H1 (cell line): Measurements from ENCODE around the gene EGFR. TPM values are rescaled to one million over a fixed set of nuclear protein-coding genes. Genes with fewer than 3 reads are reported as not detected.

Experiments used
- CTCF ChIA-PET: fragments of 300-600 bp; sonication (Branson Sonifier 250); formaldehyde crosslinking; loops from one replicate; lab custom pipeline; 2021; ENCODE audit not compliant: partially characterized antibody; lab: Charles Lee
- POLR2A ChIA-PET: fragments of 300-600 bp; sonication (Branson Sonifier 250); formaldehyde crosslinking; loops from one replicate; lab custom pipeline; 2021; ENCODE audit warnings: inconsistent platforms; ENCODE audit not compliant: partially characterized antibody; lab: Charles Lee
- DNase-seq, 2 experiments: peaks; one replicate each; pipeline versions ENCODE4 v3.0.0 to v3.0.0-alpha.2; 2010 to 2022; ENCODE audit warnings: low spot score in 2 of 2, low read depth in 1 of 2, mixed read lengths in 1 of 2
- FAIRE-seq: peaks from 2 replicates; lab custom pipeline; 2011; peaks lifted over from hg19 to GRCh38; lab: Jason Lieb, UNC
- H2AFZ ChIP-seq: 2 replicates; pipeline ENCODE4 v1.8.1; 2012; ENCODE audit warnings: low read length, inconsistent platforms
- H2AK5ac ChIP-seq: 2 replicates; pipeline ENCODE4 v1.6.1; 2013; ENCODE audit warnings: low read depth, low read length
- H2BK120ac ChIP-seq: replicated peaks from 2 replicates; pipeline ENCODE3; 2013; ENCODE audit warnings: low read depth, low read length, inconsistent platforms
- H2BK12ac ChIP-seq: 2 replicates; pipeline ENCODE4 v1.6.1; 2013; ENCODE audit warnings: low read depth, low read length
- H2BK15ac ChIP-seq: 2 replicates; pipeline ENCODE4 v1.6.1; 2013; ENCODE audit warnings: low read length
- H2BK20ac ChIP-seq: 2 replicates; pipeline ENCODE4 v1.6.1; 2013; ENCODE audit warnings: low read length
- H2BK5ac ChIP-seq: 2 replicates; pipeline ENCODE4 v1.6.1; 2013; ENCODE audit warnings: low read depth, low read length
- H3K14ac ChIP-seq: 2 replicates; pipeline ENCODE4 v1.6.1; 2013; ENCODE audit warnings: inconsistent platforms; ENCODE audit not compliant: insufficient read length
- H3K18ac ChIP-seq: 2 replicates; pipeline ENCODE4 v1.6.1; 2013; ENCODE audit warnings: low read length; ENCODE audit errors: extremely low read depth
- H3K23ac ChIP-seq: 2 replicates; pipeline ENCODE4 v1.6.1; 2013; ENCODE audit warnings: inconsistent platforms; ENCODE audit not compliant: insufficient read length
- H3K23me2 ChIP-seq: 2 replicates; pipeline ENCODE4 v1.6.1; 2013; ENCODE audit warnings: low read depth, low read length
- H3K27ac ChIP-seq: 2 replicates; pipeline ENCODE4 v1.6.1; 2011; ENCODE audit warnings: low read depth, low read length, inconsistent platforms
- H3K27me3 ChIP-seq, 4 experiments: replicated peaks in 1 of 4; 1 replicate in 1 of 4; 2 replicates in 3 of 4; pipeline versions ENCODE4 v1.6.1 to v1.8.1; 2011 to 2013; ENCODE audit warnings: low read length in 3 of 4, mild to moderate bottlenecking in 3 of 4, inconsistent platforms in 2 of 4, mixed read lengths in 2 of 4, moderate library complexity in 1 of 4; ENCODE audit not compliant: control insufficient read depth in 3 of 4, insufficient read depth in 3 of 4; ENCODE audit errors: extremely low read depth in 1 of 4
- H3K36me3 ChIP-seq, 4 experiments: 2 replicates each; pipeline versions ENCODE4 v1.6.1 to v1.8.1; 2011 to 2013; ENCODE audit warnings: mild to moderate bottlenecking in 4 of 4, low read length in 3 of 4, moderate library complexity in 2 of 4, control low read depth in 1 of 4, inconsistent platforms in 1 of 4; ENCODE audit not compliant: insufficient read depth in 4 of 4, control insufficient read depth in 2 of 4
- H3K4ac ChIP-seq: replicated peaks from 2 replicates; pipeline ENCODE3; 2013; ENCODE audit warnings: low read length, low read depth, mixed read lengths, inconsistent platforms; ENCODE audit not compliant: insufficient read length
- H3K4me1 ChIP-seq, 4 experiments: replicated peaks in 1 of 4; 1 replicate in 1 of 4; 2 replicates in 3 of 4; pipeline versions ENCODE4 v1.6.1 to v1.8.1; 2011 to 2013; ENCODE audit warnings: low read length in 3 of 4, inconsistent platforms in 2 of 4, mixed read lengths in 1 of 4; ENCODE audit not compliant: insufficient read depth in 4 of 4, control insufficient read depth in 3 of 4
- H3K4me2 ChIP-seq, 2 experiments: 2 replicates each; pipeline versions ENCODE4 v1.6.1 to v1.8.1; 2011 to 2013; ENCODE audit warnings: low read depth in 2 of 2, low read length in 2 of 2, control low read depth in 1 of 2, inconsistent platforms in 1 of 2, mild to moderate bottlenecking in 1 of 2; ENCODE audit not compliant: insufficient read depth in 1 of 2
- H3K4me3 ChIP-seq, 4 experiments: fragments of 200-600, 300-600 bp in 1 of 4; sonication (generic), shearing (Covaris generic), sonication (Bioruptor Twin) in 1 of 4; 2 replicates each; pipeline versions ENCODE4 v1.5.1 to v1.8.1; 2011 to 2016; ENCODE audit warnings: low read length in 4 of 4, low read depth in 3 of 4, control low read depth in 2 of 4, inconsistent platforms in 2 of 4, mild to moderate bottlenecking in 2 of 4, mixed read lengths in 1 of 4, moderate library complexity in 1 of 4; ENCODE audit not compliant: insufficient read depth in 2 of 4; ENCODE audit errors: extremely low read depth in 1 of 4
- H3K56ac ChIP-seq: replicated peaks from 2 replicates; pipeline ENCODE3; 2013; ENCODE audit warnings: low read depth, mild to moderate bottlenecking, mixed read lengths, low read length, inconsistent platforms; ENCODE audit not compliant: insufficient read length
- H3K79me1 ChIP-seq: 2 replicates; pipeline ENCODE4 v1.6.1; 2013; ENCODE audit warnings: low read depth, low read length, control low read depth
- H3K79me2 ChIP-seq, 2 experiments: 2 replicates each; pipeline versions ENCODE4 v1.6.1 to v1.8.1; 2012 to 2013; ENCODE audit warnings: low read length in 2 of 2, mild to moderate bottlenecking in 2 of 2, inconsistent platforms in 1 of 2; ENCODE audit not compliant: insufficient read depth in 2 of 2, control insufficient read depth in 1 of 2
- H3K9ac ChIP-seq, 4 experiments: replicated peaks in 1 of 4; 1 replicate in 1 of 4; 2 replicates in 3 of 4; pipeline versions ENCODE4 v1.6.1 to v1.8.1; 2011 to 2013; ENCODE audit warnings: low read depth in 3 of 4, low read length in 3 of 4, control low read depth in 2 of 4, mild to moderate bottlenecking in 2 of 4, moderate library complexity in 2 of 4, inconsistent platforms in 1 of 4; ENCODE audit errors: extremely low read depth in 1 of 4
- H3K9me3 ChIP-seq, 2 experiments: 2 replicates each; pipeline versions ENCODE4 v1.6.1 to v1.8.1; 2012 to 2013; ENCODE audit warnings: mild to moderate bottlenecking in 2 of 2, moderate library complexity in 2 of 2, control low read depth in 1 of 2, inconsistent platforms in 1 of 2, low read depth in 1 of 2, low read length in 1 of 2, mixed read lengths in 1 of 2; ENCODE audit not compliant: insufficient read depth in 2 of 2
- H4K20me1 ChIP-seq, 2 experiments: replicated peaks in 1 of 2; 2 replicates each; pipeline versions ENCODE3 to v1.8.1; 2011 to 2013; ENCODE audit warnings: inconsistent platforms in 2 of 2, low read length in 2 of 2, mild to moderate bottlenecking in 1 of 2; ENCODE audit not compliant: insufficient read depth in 2 of 2, control insufficient read depth in 1 of 2
- H4K5ac ChIP-seq: 2 replicates; pipeline ENCODE4 v1.6.1; 2013; ENCODE audit warnings: low read length, low read depth, mixed read lengths, inconsistent platforms; ENCODE audit not compliant: insufficient read length
- H4K8ac ChIP-seq: 2 replicates; pipeline ENCODE4 v1.8.0; 2013; ENCODE audit warnings: mild to moderate bottlenecking, moderate library complexity, low read length, inconsistent platforms; ENCODE audit not compliant: insufficient read depth; ENCODE audit errors: extremely low read depth
- H4K91ac ChIP-seq: replicated peaks from 2 replicates; pipeline ENCODE3; 2013; ENCODE audit warnings: low read length, mixed read lengths, inconsistent platforms; ENCODE audit not compliant: insufficient read length
- BCL11A ChIP-seq, 2 experiments: IDR thresholded peaks; one replicate each; pipeline ENCODE4 v1.6.1; 2011; ENCODE audit warnings: low read depth in 2 of 2, low read length in 2 of 2, mild to moderate bottlenecking in 2 of 2
- CBX8 ChIP-seq: fragments of 300-800, 300-1000 bp; sonication (generic); IDR thresholded peaks from 2 replicates; pipeline ENCODE4 v1.7.1; 2016; ENCODE audit warnings: low read depth, low read length, borderline replicate concordance
- GABPA ChIP-seq: IDR thresholded peaks from 2 replicates; pipeline ENCODE4 v1.6.1; 2011; ENCODE audit warnings: mild to moderate bottlenecking, low read length, moderate library complexity, borderline replicate concordance; ENCODE audit not compliant: insufficient read depth
- NRF1 ChIP-seq: IDR thresholded peaks from 2 replicates; pipeline ENCODE4 v1.6.1; 2011; ENCODE audit warnings: mild to moderate bottlenecking, low read depth, low read length, improper control_type of control experiment
- POLR2A ChIP-seq, 2 experiments: IDR thresholded peaks; 1 replicate in 1 of 2; 2 replicates in 1 of 2; pipeline ENCODE4 v1.6.1; 2011; ENCODE audit warnings: low read depth in 2 of 2, low read length in 2 of 2, mild to moderate bottlenecking in 2 of 2; ENCODE audit errors: control extremely low read depth in 1 of 2
- POLR2AphosphoS5 ChIP-seq: IDR thresholded peaks from 2 replicates; pipeline ENCODE4 v1.6.1; 2011; ENCODE audit warnings: low read depth, low read length
- RAD21 ChIP-seq, 2 experiments: IDR thresholded peaks in 1 of 2; conservative IDR thresholded peaks in 1 of 2; 2 replicates each; pipeline ENCODE4 v1.6.1; 2011; ENCODE audit warnings: low read depth in 2 of 2, low read length in 2 of 2, improper control_type of control experiment in 1 of 2, inconsistent platforms in 1 of 2, mild to moderate bottlenecking in 1 of 2, moderate library complexity in 1 of 2
- RFX5 ChIP-seq: IDR thresholded peaks from 2 replicates; pipeline ENCODE4 v1.6.1; 2011; ENCODE audit warnings: low read depth, low read length, improper control_type of control experiment, borderline replicate concordance
- SIRT6 ChIP-seq: IDR thresholded peaks from one replicate; pipeline ENCODE4 v1.7.1; 2012; ENCODE audit warnings: low read length, inconsistent platforms
- WGBS, 2 experiments: shearing (Covaris generic) in 1 of 2; methylation state at CpG; one replicate each; pipeline versions ENCODE4 v1.1.6 to v1.1.7; 2013 to 2015; ENCODE audit warnings: low lambda C conversion rate in 2 of 2, mixed read lengths in 2 of 2, inconsistent platforms in 1 of 2, low coverage in 1 of 2, missing lambda C conversion rate in 1 of 2; ENCODE audit not compliant: insufficient replicate concordance in 2 of 2, insufficient coverage in 1 of 2, insufficient read length in 1 of 2; ENCODE audit errors: extremely low coverage in 1 of 2, missing lambda C conversion rate in 1 of 2; 5-methylcytosine and 5-hydroxymethylcytosine counted together
- polyA plus RNA-seq, 7 experiments: library from polyadenylated mRNA; depleted of rRNA in 3 of 7; stranded (reverse) in 5 of 7; unstranded in 2 of 7; fragments of >200 nt in 5 of 7; fragments of 200-250 nt in 2 of 7; gene quantifications; 1 replicate in 5 of 7; 2 replicates in 1 of 7; 4 replicates in 1 of 7; pipeline versions ENCODE4 v1.2.1 to v1.2.3, GENCODE V29; 2011 to 2013; ENCODE audit warnings: missing spikeins in 2 of 7, mixed read lengths in 2 of 7
- total RNA-seq: library from RNA; stranded (reverse); fragmentation: NEBNext Ultra II Directional; extraction: Animal tissue kit (Norgen Biotek cat#: 25700); gene quantifications from 2 replicates; pipeline ENCODE4 v1.2.1, GENCODE V29; 2021
- TF ChIP-seq, protein P1 (sequence below): IDR thresholded peaks from 2 replicates; pipeline ENCODE4 v1.6.1; 2012; ENCODE audit warnings: inconsistent platforms

The EGFR gene
- total and polyA plus RNA-seq, 2 of the 8 experiments (the other 6 are each of a cell fraction or from before 2014, with no cell fraction given): 1.9 to 5.8 TPM

DNA sequence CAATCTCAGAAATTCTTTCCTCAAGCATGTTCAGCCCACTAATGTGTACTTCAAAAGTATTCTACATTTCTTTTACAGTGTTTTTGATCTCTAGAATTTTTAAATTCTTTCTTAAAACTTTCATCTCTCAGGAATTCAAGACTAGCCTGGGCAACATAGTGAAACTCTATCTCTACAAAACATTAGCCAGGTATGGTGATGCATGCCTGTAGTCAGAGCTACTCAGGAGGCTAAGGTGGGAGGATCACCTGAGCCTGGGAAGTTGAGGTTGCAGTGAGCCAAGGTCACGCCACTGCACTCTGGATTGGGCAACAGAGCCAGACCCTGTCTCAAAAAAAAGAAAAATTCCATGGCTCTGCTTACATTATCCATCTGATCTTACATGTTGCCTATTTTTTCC, 5.0 kb upstream of the EGFR start:
- H3K9ac ChIP-seq: no peak overlapping the region
- no peaks in the 10 kb centered on the region for H3K79me1 ChIP-seq
- H3K9me3 ChIP-seq: no peaks in the 10 kb centered on the region
- H4K20me1 ChIP-seq: no peaks in the 10 kb centered on the region
- H3K23me2 ChIP-seq: peaks cover 3% of the 10 kb centered on the region; the same call in 1 of the 2 replicates
- H4K5ac ChIP-seq: no peak overlapping the region
- WGBS, 2 experiments: 89% methylated on average over 1 of the region's 1 CpG; no CpG with 5 or more reads in 1 of the 2 experiments
- DNase-seq: no peak
- H3K4me3 ChIP-seq: no peak overlapping the region
- H3K14ac ChIP-seq: no peak overlapping the region
- no peak overlapping the region for H3K23ac ChIP-seq
- H4K8ac ChIP-seq: no peak overlapping the region
- H2BK20ac ChIP-seq: no peak overlapping the region
- no peak overlapping the region for H3K4me2 ChIP-seq
- no peak overlapping the region for H2BK120ac ChIP-seq
- no peak overlapping the region for H2BK5ac ChIP-seq
- no peak overlapping the region for H3K27ac ChIP-seq
- TF ChIP-seq, protein P1, sequence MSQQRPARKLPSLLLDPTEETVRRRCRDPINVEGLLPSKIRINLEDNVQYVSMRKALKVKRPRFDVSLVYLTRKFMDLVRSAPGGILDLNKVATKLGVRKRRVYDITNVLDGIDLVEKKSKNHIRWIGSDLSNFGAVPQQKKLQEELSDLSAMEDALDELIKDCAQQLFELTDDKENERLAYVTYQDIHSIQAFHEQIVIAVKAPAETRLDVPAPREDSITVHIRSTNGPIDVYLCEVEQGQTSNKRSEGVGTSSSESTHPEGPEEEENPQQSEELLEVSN: no peak
- TF ChIP-seq POLR2AphosphoS5 (no peak), NRF1 (no peak), GABPA (no peak), POLR2A (IDR thresholded peaks at IDR 0.05; ENCODE audit: control extremely low read depth in 1 of 2, low read depth in 2 of 2, low read length in 2 of 2) (no peak), SIRT6 (no peak), CBX8 (no peak), BCL11A (IDR thresholded peaks at IDR 0.05; ENCODE audit: low read depth in 2 of 2, low read length in 2 of 2) (no peak), RAD21 (IDR thresholded peaks at IDR 0.05 in 1 of 2, conservative IDR thresholded peaks at IDR 0.05 in 1 of 2; ENCODE audit: low read depth in 2 of 2, low read length in 2 of 2) (no peak), RFX5 (no peak)
- no peak overlapping the region for H2BK12ac ChIP-seq
- H3K27me3 ChIP-seq: peaks cover 11 to 26% (median 18%) of the 10 kb centered on the region in 4 experiments
- H3K36me3 ChIP-seq: no peaks in the 10 kb centered on the region
- no peak overlapping the region for H3K18ac ChIP-seq
- H2AFZ ChIP-seq: no peak overlapping the region
- H4K91ac ChIP-seq: no peak overlapping the region
- no peak overlapping the region for H2AK5ac ChIP-seq
- no peaks in the 10 kb centered on the region for H3K79me2 ChIP-seq
- H3K4ac ChIP-seq: no peak overlapping the region
- POLR2A ChIA-PET: no interaction called here
- H3K4me1 ChIP-seq: peaks cover 0 to 5% (median 2%) of the 10 kb centered on the region in 4 experiments; a peak in 3 of 7 replicates
- no peak overlapping the region for H3K56ac ChIP-seq
- CTCF ChIA-PET: interaction anchor here (0.6 to 1.6 kb wide), 2 partner anchors 49 to 61 kb away, joined by 3 read pairs; no protein-coding TSS in a partner anchor
- H2BK15ac ChIP-seq: no peak overlapping the region
- no peak for FAIRE-seq
